Hematopoietic multipotent progenitor cell treated with erythropoietin and hydrocortisone succinate and interleukin-3 and kit ligand, for 8 days (in vitro differentiated cells): Measurements from ENCODE around the gene COL4A4.
"Not testable (repeated sequence)": the region's sequence is repeated elsewhere in the genome, so short reads cannot be mapped to it uniquely, and the experiment has no call there.

Experiments used
- DNase-seq: peaks from one replicate; pipeline ENCODE4 v3.0.0-alpha.2; 2015

The COL4A4 gene

GRCh38 chr2:227163998-227164762 is at the start of gene COL4A4, which contains the start of gene COL4A3:
TSS of gene COL4A4 (minus strand) at chr2:227164205. CDS start at chr2:227147483, 16,722 bp downstream.
TSS of gene COL4A3 (plus strand) at chr2:227164624. CDS start at chr2:227164727, 103 bp downstream.
- DNase-seq, result peak; percentile 9

GRCh38 chr2:227207573-227207972 is 43.6 kb upstream of the COL4A4 start:
- DNase-seq, result no peak

- DNase-seq, result no peak
Measured at GRCh38 chr2:227206406-227206805, 42.4 kb upstream of the COL4A4 start.

- DNase-seq, result no peak
Measured at GRCh38 chr2:227205701-227206100, 41.7 kb upstream of the COL4A4 start.

DNA sequence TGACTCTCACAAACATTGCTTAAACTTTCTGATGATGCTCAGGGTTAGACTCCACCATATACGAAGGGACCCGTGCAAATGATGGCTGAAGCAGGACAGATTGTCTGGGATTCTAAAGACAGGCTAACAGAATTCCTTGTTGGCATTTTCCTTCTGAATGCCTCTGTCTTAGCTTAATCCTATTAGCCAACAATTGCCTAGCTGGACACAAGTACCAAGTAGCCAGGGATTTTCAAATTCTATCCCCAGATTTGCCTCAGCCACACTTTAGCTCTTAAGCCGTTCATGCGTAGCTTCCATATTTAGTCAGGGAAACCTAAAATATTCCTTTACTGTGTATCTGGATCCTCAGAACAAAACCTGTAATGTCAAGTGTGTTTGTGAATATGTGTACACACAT is 40.4 kb upstream of the COL4A4 start:
- DNase-seq, result no peak

GRCh38 chr2:227201771-227202170 is 37.8 kb upstream of the COL4A4 start:
- no peak for DNase-seq

GRCh38 chr2:227198866-227199265 is 34.9 kb upstream of the COL4A4 start:
- no peak for DNase-seq

GRCh38 chr2:227194219-227194618 is 30.2 kb upstream of the COL4A4 start:
- no peak for DNase-seq

DNA sequence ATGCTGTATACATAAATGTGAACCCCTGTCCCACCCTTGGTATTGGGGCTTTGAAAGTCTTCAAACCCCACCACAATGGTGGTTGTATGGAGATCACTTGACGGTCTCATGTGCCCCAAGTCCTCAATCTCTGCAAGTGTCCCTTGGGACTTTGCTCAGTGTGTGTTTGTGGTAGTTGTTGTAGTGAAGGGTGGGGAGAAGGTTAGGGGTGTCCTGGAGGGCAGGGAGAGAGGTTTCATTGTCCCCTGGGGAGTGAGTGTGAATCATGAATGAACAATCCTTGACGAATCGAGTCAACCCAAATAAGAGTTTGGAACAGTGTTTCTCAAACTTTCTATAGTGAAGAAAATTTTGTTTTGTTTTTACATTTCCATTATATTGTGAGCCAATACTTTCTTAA is 28.5 kb upstream of the COL4A4 start:
- no peak for DNase-seq

DNA sequence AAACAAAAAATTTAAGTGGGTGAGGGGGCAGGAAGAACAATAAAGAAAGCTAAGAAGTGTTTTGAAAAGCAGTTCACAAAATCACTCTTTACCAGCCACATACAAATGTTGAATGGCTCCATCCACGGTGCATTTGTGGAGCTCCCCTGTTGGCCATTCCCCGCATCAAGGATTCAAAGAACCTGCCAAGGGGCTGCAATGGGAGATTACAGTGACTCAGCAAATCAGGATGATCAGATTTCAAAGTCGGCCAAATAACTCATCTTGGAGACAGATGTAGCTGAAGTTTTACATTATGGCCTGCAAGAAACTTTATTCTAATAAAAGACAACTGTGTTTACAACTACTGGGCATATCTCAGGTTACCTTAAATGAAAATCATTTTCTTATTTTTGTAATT is 27.4 kb upstream of the COL4A4 start:
- DNase-seq, result no peak

GRCh38 chr2:227188292-227188691 is 24.3 kb upstream of the COL4A4 start:
- no peak for DNase-seq

GRCh38 chr2:227186751-227187150 is 22.7 kb upstream of the COL4A4 start:
- no peak for DNase-seq

- no peak for DNase-seq
Measured at GRCh38 chr2:227185615-227186232, 21.7 kb upstream of the COL4A4 start.

DNA sequence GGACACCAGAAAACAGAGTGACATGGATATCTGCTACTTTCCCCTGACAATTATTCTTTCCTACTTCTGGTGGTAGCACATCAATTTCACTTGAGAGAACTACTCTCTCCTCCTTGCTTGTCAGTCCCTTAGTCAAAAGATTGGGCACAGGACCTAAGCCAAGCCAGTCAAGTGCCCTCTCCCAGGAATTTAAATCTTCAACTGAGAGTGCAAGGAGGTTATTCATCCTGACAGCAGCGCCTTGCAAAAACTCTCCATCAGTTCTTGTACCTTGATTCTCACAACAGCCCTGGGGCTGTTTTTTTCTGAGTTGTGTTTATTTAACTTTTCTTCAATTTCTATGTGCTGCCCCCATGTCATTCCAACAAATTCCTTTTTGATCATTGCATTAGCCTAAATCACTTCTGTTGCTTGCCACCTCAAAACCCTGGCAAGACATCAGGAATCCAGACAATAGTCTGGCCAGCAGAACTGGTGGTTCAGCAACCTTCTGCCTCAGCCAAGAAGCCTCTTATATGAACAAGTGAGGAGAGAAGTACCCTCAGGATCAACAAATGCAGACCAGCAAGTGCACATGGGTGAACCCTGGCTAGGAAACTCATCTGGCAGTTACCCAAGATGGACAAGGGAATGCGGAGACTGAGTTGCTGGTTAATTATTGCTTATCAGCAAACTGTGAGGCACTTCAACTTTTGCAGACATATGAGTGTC is 19.8 kb upstream of the COL4A4 start:
- no peak for DNase-seq

GRCh38 chr2:227182765-227183164 is 18.8 kb upstream of the COL4A4 start:
- DNase-seq, result no peak

DNA sequence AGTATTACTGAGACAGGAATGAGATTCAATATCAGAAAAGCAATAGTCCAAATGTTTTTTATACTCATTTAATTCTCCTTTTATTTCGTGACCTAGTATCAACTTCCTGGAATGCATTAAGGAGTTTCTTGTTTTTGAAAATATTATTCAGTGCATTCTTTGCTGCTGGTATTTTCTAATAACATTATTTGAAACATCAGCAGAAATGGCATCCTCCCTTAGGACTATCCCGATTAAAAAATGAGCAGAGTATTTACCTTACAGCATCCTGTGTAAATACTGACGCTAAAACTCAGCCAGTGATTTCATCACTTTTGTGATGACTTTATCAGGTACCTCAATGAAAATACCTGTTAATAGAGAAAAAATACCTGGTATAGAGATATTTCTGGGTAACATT is 16.8 kb upstream of the COL4A4 start:
- DNase-seq, result no peak

- no peak for DNase-seq
Measured at GRCh38 chr2:227179988-227180685, 16.1 kb upstream of the COL4A4 start.

DNA sequence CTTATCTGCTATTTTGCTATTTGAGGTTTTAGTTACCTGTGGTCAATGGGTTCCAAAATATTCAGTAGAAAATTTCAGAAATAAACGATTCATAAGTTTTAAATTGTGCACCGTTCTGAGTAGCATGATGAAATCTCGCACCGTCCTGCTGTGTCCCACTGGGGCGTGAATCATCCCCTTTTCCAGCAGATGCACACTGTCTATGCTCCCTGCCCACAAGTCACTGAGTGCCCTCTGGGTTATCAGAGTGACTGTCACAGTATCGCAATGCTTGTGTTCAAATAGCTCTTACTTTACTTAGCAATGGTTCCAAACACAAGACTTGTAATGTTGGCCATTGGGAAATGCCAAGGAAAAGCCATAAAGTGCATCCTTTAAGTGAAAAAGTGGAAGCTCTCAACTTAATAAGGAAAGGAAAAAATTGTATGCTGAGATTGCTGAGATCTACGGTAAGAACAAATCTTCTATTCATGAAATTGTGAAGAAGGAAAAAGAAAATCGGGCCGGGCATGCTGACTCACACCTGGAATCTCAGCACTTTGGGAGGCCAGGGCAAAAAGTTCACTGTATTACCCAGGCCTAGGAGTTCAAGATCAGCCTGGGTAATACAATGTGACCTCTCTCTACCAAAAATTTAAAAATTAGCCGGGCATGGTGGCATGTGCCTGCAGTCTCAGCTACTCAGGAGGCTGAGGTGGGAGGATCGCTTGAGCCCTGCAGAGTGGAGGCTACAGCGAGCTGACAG is 13.8 kb upstream of the COL4A4 start:
- DNase-seq, result no peak

GRCh38 chr2:227171779-227172178 is 7.8 kb upstream of the COL4A4 start:
- not testable (repeated sequence) for DNase-seq

DNA sequence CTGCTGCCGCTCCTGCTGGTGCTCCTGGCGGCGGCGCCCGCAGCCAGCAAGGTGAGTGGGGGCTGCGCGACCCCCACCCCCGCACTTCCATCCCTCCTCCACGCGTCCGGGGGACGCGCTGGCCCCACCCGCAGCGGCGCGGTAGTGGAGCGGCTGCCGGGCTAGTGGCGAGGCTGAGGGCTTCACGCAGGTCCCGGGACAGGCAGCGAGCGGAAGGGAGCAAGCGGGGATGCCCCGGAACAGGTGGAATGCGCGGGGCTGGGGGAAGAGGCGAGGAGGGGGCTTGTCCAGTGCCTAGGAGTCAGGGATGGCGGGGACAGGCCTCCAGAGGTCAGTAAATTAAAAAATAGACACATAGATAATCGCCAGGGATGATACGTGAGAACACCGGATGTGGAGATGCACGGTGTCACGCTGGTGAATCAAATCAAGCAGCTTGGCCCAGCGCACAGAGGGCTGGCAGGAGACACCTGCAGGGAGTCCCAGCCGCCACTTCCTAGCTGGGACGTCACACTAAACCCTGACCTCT is 822 bp upstream of the COL4A4 start:
- DNase-seq, result no peak

DNA sequence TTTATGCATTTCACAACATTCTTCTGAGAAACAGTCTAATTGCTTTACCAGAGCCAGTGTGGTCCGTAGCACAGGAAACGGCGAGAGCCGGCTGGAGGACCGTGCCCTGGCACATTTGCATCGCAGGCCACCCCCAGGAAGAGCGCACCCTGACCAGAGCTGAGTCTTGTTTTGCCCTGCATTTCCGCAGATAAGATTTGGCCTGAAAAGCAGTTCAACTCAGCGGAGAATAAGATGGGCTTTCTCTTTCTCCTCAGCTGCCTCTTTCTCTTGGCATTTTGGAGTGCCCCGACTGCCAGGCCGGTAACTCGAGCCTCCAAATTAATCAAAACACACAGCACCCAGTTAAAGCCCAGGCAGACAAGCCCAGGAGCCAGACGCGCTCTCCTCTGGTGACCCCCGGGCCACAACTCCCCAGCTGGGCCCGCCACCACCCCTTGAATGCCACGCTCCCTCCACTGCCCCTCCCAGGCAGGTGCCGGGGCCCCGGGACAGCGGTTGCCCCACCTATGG is 464 bp downstream of the COL4A4 start:
- DNase-seq, result no peak

- no peak for DNase-seq
Measured at GRCh38 chr2:227161947-227162346, 2.1 kb downstream of the COL4A4 start.
